GM21717 (cell line): ENCODE data around the gene PPP1R37.
"Not testable (repeated sequence)": the region's sequence is repeated elsewhere in the genome, so short reads cannot be mapped to it uniquely, and the experiment has no call there.

Source experiments
- ATAC-seq: cut with Tn5 transposase; IDR thresholded peaks from one replicate; pipeline ENCODE4 v1.9.1; 2021; ENCODE audit warnings: mild to moderate bottlenecking, moderate library complexity; ENCODE audit not compliant: unreplicated experiment

The PPP1R37 gene

DNA sequence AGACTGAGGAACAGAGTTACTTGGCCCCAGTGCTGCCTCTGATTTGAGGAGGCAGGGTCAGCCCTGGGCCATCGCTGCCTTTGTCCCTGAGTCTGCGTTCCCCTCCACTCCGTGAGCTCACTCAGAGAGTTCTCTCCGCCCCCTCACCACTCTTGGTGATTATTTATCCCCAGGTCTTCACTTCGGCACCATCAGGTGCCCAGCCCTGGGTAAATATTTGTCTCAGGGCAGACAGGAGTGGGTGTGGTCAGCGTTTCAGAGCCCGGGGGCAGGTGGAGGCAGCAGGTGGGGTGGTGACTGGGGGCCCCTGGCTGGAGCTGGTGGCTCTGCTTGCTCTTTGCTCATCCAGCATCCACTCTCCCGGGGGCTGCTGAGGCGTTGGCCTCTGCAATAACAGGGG lies 20.6 kb downstream of the PPP1R37 start:
- ATAC-seq, result no peak

DNA sequence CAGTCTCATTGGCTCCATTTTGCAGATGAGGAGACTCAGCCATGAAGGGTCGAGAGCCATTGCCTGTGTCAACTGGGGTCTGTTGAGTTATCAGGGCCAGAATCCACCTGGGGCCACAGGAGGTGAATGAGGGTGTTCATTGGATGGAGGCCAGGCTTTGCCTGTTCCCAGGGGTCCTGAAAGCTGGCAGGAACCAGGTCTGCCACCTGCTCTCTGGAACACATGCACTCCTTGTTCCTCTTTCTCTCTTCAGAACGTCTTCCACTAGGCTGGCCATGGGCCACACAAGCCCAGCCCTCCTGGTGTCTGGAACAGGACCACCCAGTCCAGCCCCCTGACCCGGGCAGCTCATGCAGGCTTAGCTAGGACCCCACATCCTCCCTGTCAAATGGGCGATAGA lies 21.1 kb downstream of the PPP1R37 start:
- no peak for ATAC-seq

DNA sequence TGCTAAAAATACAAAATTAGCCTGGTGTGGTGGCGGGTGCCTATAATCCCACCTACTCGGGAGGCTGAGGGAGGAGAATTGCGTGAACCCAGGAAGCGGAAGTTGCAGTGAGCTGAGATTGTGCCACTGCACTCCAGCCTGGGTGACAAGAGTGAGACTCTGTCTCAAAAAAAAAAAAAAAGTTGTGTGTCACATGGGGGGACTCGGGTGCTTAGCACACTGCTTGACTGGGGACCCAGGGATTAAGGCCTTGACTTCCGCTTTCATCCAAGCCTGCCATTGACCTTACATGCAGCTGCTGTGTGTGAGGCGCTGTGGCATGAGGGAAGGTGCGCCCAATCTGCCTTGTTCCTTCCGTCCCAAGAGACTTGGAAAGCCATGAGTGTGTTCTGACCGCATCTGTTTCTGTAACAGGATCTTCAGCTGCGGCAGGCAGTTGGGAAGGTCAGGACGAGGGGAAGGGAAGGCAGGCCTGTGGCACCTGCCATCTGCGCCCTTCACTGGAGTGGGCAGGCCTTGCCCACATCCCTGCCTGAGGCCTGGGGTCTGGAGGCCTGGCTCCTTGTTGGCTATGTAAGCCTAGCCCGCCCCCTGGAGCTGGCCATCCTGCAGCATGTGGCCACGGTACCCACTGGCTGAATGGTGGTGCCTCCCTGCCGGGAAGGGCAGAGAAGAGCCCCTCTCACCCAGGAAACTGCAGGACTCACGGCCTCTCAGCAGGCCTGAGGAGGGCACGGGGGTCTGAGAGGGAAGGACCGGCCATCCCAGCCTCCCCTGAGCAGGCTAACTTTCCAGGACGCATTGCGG lies 23.0 kb downstream of the PPP1R37 start:
- no peak for ATAC-seq

GRCh38 chr19:45117167-45117594 lies 24.2 kb downstream of the PPP1R37 start:
- ATAC-seq, result no peak

DNA sequence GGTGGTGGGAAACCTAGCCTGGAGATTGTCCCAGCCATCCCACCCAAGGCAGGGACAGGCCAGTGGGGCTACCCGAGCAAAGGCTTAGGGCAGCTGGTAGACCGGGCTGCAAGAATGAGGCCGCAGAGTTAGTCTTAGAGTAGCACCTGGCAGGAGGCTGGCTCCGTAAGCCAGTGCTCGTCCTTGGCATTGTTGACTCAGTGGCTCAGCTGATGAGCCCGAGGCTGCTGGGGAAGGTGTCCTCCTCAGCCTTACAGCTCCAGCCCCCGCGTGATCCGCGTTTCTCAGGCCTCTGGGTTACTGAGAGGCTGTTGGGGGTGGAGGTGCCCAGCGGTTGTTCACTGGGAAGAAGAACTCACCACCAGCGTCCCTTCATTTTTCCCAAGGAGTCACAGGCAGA lies 24.7 kb downstream of the PPP1R37 start:
- ATAC-seq, result no peak

GRCh38 chr19:45118106-45118505 lies 25.1 kb downstream of the PPP1R37 start:
- ATAC-seq, result no peak

GRCh38 chr19:45118591-45119355 lies 25.8 kb downstream of the PPP1R37 start:
- ATAC-seq, result not testable (repeated sequence)

- no peak for ATAC-seq
These were observed 26.6 kb downstream of the PPP1R37 start for GRCh38 chr19:45119582-45119981.

GRCh38 chr19:45121827-45122345 lies 28.9 kb downstream of the PPP1R37 start:
- ATAC-seq, result no peak

GRCh38 chr19:45122832-45123231 lies 29.9 kb downstream of the PPP1R37 start:
- no peak for ATAC-seq

DNA sequence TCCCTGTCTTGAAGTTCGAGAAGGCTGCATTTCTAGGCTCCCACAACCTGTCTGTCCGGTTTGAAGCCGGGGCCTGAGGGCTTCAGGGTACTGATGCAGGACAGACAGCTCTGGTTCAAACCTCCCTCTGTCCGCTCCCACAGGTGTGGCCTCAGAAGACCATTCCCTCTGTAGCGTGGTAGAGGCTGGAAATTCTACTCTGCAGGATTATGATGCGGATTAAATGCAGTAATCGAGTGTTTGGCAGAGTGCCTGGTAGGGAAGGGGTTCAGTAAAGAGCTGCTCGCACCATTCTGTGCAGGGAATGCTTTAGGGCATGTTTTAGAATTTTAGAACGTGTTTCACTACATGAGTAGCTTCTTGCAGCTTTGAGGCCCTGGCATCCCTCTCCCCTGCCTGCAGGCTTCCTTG lies 30.5 kb downstream of the PPP1R37 start:
- ATAC-seq, result no peak

DNA sequence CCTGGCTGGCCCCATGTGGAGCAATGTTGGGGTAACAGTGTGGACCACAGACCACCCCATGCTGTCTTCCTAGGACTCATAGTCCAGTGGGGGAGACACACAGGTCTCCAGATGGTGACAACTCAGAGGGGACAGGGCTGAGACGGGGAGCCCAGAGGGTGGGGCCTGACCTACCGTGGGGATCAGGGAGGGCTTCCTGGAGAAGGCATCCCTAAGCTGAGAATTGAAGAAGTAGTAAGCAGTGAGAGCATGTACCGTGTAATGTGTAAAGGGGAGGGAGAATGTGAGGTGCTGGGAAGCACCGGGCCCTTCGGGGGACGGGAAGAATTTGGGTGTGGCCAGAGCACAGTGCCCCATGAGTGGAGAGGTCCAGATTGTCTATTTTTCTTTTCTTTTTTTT lies 31.0 kb downstream of the PPP1R37 start:
- no peak for ATAC-seq

DNA sequence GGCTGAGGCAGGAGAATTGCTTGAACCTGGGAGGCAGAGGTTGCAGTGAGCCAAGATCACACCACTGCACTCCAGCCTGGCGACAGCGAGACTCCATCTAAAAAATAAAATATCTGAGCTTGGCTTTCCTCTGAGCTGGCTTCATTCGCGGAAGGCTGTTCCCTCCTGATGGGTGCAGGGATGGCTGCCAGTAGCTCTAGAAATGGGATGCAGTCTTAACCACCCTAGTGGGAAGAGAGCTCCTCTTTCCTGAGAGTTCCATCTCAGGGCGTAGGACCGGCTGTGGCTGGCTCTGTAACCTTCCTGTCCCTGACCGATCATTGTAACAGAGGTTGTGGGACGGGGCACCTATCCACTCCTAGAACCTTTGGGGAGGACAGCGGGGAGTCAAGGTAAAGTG lies 32.4 kb downstream of the PPP1R37 start:
- no peak for ATAC-seq

DNA sequence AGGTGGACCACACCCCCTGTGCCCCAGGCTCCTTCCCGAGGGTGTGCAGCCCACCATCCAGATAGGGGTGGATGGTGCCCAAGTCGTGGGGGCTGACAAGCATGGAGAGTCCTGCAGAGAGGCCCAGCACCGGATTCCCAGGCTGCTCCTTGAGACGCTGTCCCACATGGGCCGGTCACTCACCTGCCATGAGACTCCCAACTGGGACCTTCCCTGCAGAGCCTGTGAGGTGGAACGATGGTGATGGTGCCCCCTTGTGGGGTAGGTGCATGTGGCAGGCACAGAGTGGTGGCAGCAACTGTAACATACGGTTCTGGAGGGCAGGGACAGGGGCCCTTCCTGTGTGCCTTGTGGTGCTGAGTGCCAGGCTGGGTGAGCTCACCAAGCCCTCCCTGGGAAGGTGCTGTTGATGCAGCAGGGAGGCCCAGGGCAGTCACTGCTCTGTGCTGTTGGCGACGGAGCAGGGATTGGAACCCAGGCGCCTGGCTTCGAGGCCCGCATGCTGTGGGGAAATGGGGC lies 33.1 kb downstream of the PPP1R37 start:
- no peak for ATAC-seq

- ATAC-seq, result no peak
These were observed 33.7 kb downstream of the PPP1R37 start for GRCh38 chr19:45126654-45127053.

GRCh38 chr19:45128146-45128545 lies 35.2 kb downstream of the PPP1R37 start:
- ATAC-seq, result no peak

DNA sequence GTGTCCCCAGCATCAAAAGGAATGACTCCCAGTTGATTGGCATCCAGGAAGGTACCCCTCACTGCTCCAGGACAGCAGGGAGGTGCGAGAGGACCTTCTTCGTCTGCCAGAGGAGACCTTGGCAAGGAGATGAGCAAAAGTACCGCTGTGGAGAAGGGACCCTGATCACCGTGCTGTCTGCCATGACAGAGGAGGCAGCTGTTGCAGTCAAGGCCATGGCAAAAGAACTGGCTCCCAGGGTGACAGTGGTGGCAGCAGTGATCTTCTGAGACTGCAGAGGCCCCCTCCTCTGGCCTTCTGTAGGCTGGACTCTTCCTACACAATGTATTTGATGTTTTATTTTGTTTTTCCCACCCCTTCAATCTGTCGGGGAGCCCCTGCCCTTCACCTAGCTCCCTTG lies 35.8 kb downstream of the PPP1R37 start:
- ATAC-seq, result no peak

- no peak for ATAC-seq
These were observed 37.3 kb downstream of the PPP1R37 start for GRCh38 chr19:45130236-45130635.

GRCh38 chr19:45130888-45131615 lies 38.1 kb downstream of the PPP1R37 start:
- no peak for ATAC-seq

GRCh38 chr19:45133661-45134060 lies 40.7 kb downstream of the PPP1R37 start:
- ATAC-seq, result no peak
